Gastroesophageal sphincter (tissue), 3 donors: ENCODE results near the gene TUBGCP6.

Experiments
- CTCF ChIP-seq, 4 experiments: fragments of 200-600 bp in 2 of 4; fragments of 450-650 bp in 2 of 4; sonication (generic) in 1 of 4; IDR thresholded peaks; one replicate each; pipeline ENCODE4 v1.5.1; 2017 to 2019; ENCODE audit warnings: antibody characterized with exemption in 4 of 4, mild to moderate bottlenecking in 2 of 4, moderate library complexity in 2 of 4
- POLR2A ChIP-seq, 2 donors: fragments of 450-650 bp; IDR thresholded peaks; one replicate each; pipeline ENCODE4 v1.6.1; 2017; ENCODE audit warnings: antibody characterized with exemption in 2 of 2, mild to moderate bottlenecking in 2 of 2, moderate library complexity in 1 of 2

- no peak for TF ChIP-seq POLR2A (IDR thresholded peaks at IDR 0.05)
- TF ChIP-seq CTCF (IDR thresholded peaks at IDR 0.05) = no peak
Measured at GRCh38 chr22:50183141-50183971, 61.5 kb downstream of the TUBGCP6 start.
